Measurements from ENCODE around the gene VCAM1.

DNA sequence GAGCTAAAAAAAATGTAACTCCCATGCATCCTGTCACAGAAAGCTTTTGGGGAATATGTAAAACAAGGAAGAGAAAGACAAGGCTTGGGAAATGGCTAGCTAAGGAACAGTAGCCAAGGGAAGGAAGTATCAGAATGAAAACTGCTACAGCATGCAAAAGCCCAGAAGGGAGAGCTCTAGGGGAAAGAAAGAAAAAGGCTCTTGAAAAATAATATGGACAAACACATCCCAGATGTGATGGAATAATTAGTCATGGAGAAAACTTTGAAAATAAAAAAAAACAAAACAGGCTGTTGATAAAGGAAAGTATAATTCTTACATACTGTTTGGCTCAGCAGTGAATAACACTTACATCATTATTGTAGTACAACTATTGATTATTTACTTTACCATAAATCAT lies 47.9 kb upstream of the VCAM1 start:
- TF ChIP-seq POLR2A (IDR thresholded peaks at IDR 0.05) (no peak), CTCF (IDR thresholded peaks at IDR 0.05) (no peak)

Measured in sigmoid colon (tissue), 3 donors.